Choroid plexus epithelial cell (primary cell): Measurements from ENCODE around the gene ESD.
A peak's percentile ranks its signal among the peaks of the same experiment; 100 is the strongest.

Source experiments
- DNase-seq: peaks from one replicate; pipeline ENCODE4 v3.0.0-alpha.2; 2010; ENCODE audit warnings: low read depth
- H3K4me3 ChIP-seq: 2 replicates; pipeline ENCODE4 v1.5.1; 2011; ENCODE audit warnings: low read depth, mild to moderate bottlenecking, control low read depth, low read length, moderate library complexity
- CTCF ChIP-seq: conservative IDR thresholded peaks from 2 replicates; pipeline ENCODE4 v1.5.1; 2011; ENCODE audit warnings: low read depth, mild to moderate bottlenecking, control low read depth, inconsistent platforms, low read length, moderate library complexity

Gene ESD

GRCh38 chr13:46796515-46797474 is at the start of gene ESD:
ESD (minus strand) TSS chr13:46797161; CDS start chr13:46791413, 5,748 bp downstream.
- no peak for TF ChIP-seq CTCF
- peak within 1 kb of the TSS; percentile 97 for H3K4me3 ChIP-seq
- DNase-seq: peak; percentile 94

GRCh38 chr13:46846726-46847125 is 49.8 kb upstream of the ESD start:
- TF ChIP-seq CTCF: no peak
- no peak overlapping the region for H3K4me3 ChIP-seq
- no peak for DNase-seq

GRCh38 chr13:46845146-46845545 is 48.2 kb upstream of the ESD start:
- no peak for DNase-seq
- H3K4me3 ChIP-seq: no peak overlapping the region
- no peak for TF ChIP-seq CTCF

- peak; percentile 35 for DNase-seq
- no peak for TF ChIP-seq CTCF
- no peak overlapping the region for H3K4me3 ChIP-seq
Measured at GRCh38 chr13:46844431-46844830, 47.5 kb upstream of the ESD start.

GRCh38 chr13:46839399-46839798 is 42.4 kb upstream of the ESD start:
- no peak for DNase-seq
- no peak for TF ChIP-seq CTCF

GRCh38 chr13:46834657-46835056 is 37.7 kb upstream of the ESD start:
- DNase-seq: no peak
- no peak for TF ChIP-seq CTCF

More at GRCh38 chr13:46839399-46839798, 42.4 kb upstream of the ESD start:
- no peak overlapping the region for H3K4me3 ChIP-seq

More at GRCh38 chr13:46834657-46835056, 37.7 kb upstream of the ESD start:
- no peak overlapping the region for H3K4me3 ChIP-seq
